GM12865 (cell line): Measurements from ENCODE around the gene MESD.
"Not testable (repeated sequence)": the region's sequence is repeated elsewhere in the genome, so short reads cannot be mapped to it uniquely, and the experiment has no call there.

Experiments used
- DNase-seq: peaks from one replicate; pipeline ENCODE4 v3.0.0; 2010; ENCODE audit warnings: low read depth
- H3K4me3 ChIP-seq: 2 replicates; pipeline ENCODE4 v1.5.1; 2011; ENCODE audit warnings: mild to moderate bottlenecking, low read depth, low read length, control low read depth
- CTCF ChIP-seq: IDR thresholded peaks from 2 replicates; pipeline ENCODE4 v1.5.1; 2011; ENCODE audit warnings: low read length, control low read depth, low read depth, inconsistent platforms; ENCODE audit not compliant: insufficient read depth; ENCODE audit errors: missing control alignments

The MESD gene

GRCh38 chr15:80967451-80967850, 22.2 kb downstream of the MESD start:
- no peak for DNase-seq
- no peak overlapping the region for H3K4me3 ChIP-seq
- no peak for TF ChIP-seq CTCF

- TF ChIP-seq CTCF: no peak
- H3K4me3 ChIP-seq: no peak overlapping the region
- DNase-seq: no peak
Measured at GRCh38 chr15:80966431-80967197, 23.0 kb downstream of the MESD start.

- not testable (repeated sequence) for DNase-seq, H3K4me3 ChIP-seq
Measured at GRCh38 chr15:80965454-80965853, 24.2 kb downstream of the MESD start.

- TF ChIP-seq CTCF: no peak
- H3K4me3 ChIP-seq: no peak overlapping the region
- no peak for DNase-seq
Measured at GRCh38 chr15:80958818-80959495, 30.7 kb downstream of the MESD start.

- DNase-seq: no peak
Measured at GRCh38 chr15:80957976-80958375, 31.6 kb downstream of the MESD start.

GRCh38 chr15:80957556-80957955, 32.1 kb downstream of the MESD start:
- no peak for TF ChIP-seq CTCF
- no peak overlapping the region for H3K4me3 ChIP-seq
- no peak for DNase-seq

More at GRCh38 chr15:80957976-80958375, 31.6 kb downstream of the MESD start:
- TF ChIP-seq CTCF: no peak
- no peak overlapping the region for H3K4me3 ChIP-seq

- DNase-seq: peak; percentile 36
- H3K4me3 ChIP-seq: not testable (repeated sequence)
Measured at GRCh38 chr15:80955571-80956452, 33.8 kb downstream of the MESD start.
